GM18909 (cell line): ENCODE measurements around the gene TNIP1.

Experiments used
- ATAC-seq: cut with Tn5 transposase; IDR thresholded peaks from one replicate; pipeline ENCODE4 v1.9.1; 2021; ENCODE audit warnings: mild to moderate bottlenecking; ENCODE audit not compliant: unreplicated experiment, poor library complexity

Gene TNIP1

GRCh38 chr5:151026088-151026487 lies 54.7 kb downstream of the TNIP1 start:
- no peak for ATAC-seq

GRCh38 chr5:151025250-151025606 lies 55.6 kb downstream of the TNIP1 start:
- ATAC-seq = no peak

- ATAC-seq = no peak
These were observed 56.2 kb downstream of the TNIP1 start for GRCh38 chr5:151024440-151025249.

- ATAC-seq = no peak
These were observed 57.2 kb downstream of the TNIP1 start for GRCh38 chr5:151023651-151024050.

- no peak for ATAC-seq
These were observed 57.7 kb downstream of the TNIP1 start for GRCh38 chr5:151023047-151023615.

- no peak for ATAC-seq
These were observed 58.3 kb downstream of the TNIP1 start for GRCh38 chr5:151022511-151023018.

- no peak for ATAC-seq
These were observed 59.1 kb downstream of the TNIP1 start for GRCh38 chr5:151021746-151022145.

GRCh38 chr5:151020304-151021110 lies 60.3 kb downstream of the TNIP1 start, which contains the start of gene GPX3:
Gene GPX3, plus strand, starts transcription at chr5:151020591. Its CDS starts 64 bp downstream, at chr5:151020655.
- ATAC-seq = peak; percentile 77

GRCh38 chr5:151019331-151019730 lies 61.5 kb downstream of the TNIP1 start:
- no peak for ATAC-seq

- no peak for ATAC-seq
These were observed 62.0 kb downstream of the TNIP1 start for GRCh38 chr5:151018846-151019245.

- no peak for ATAC-seq
These were observed 62.9 kb downstream of the TNIP1 start for GRCh38 chr5:151017897-151018296.

- ATAC-seq = no peak
These were observed 64.1 kb downstream of the TNIP1 start for GRCh38 chr5:151016700-151017099.

- ATAC-seq = no peak
These were observed 64.8 kb downstream of the TNIP1 start for GRCh38 chr5:151015974-151016587.

GRCh38 chr5:151014680-151015343 lies 66.0 kb downstream of the TNIP1 start:
- no peak for ATAC-seq

GRCh38 chr5:151012862-151013261 lies 68.0 kb downstream of the TNIP1 start:
- ATAC-seq = no peak

- no peak for ATAC-seq
These were observed 71.9 kb downstream of the TNIP1 start for GRCh38 chr5:151008906-151009305.

- ATAC-seq = no peak
These were observed 72.7 kb downstream of the TNIP1 start for GRCh38 chr5:151008210-151008491.

GRCh38 chr5:151007430-151008209 lies 73.2 kb downstream of the TNIP1 start:
- ATAC-seq = no peak

- no peak for ATAC-seq
These were observed 74.0 kb downstream of the TNIP1 start for GRCh38 chr5:151006704-151007334.
